SK-N-SH (cell line): ENCODE measurements around the gene CACFD1. TPM values are rescaled to one million over a fixed set of nuclear protein-coding genes. Genes with fewer than 3 reads are reported as not detected.

Source experiments
- CTCF ChIA-PET: fragments of 300-600, 350-600 bp; formaldehyde crosslinking; extraction: SDS; loops from one replicate; lab custom pipeline; 2021; lab: Yijun Ruan, JAX
- POLR2A ChIA-PET: fragments of 350-600 bp; sonication (Branson Sonifier 250); formaldehyde crosslinking; extraction: SDS; loops from one replicate; lab custom pipeline; 2020; ENCODE audit warnings: antibody characterized with exemption, inconsistent platforms; lab: Yijun Ruan, JAX
- DNase-seq: peaks from one replicate; pipeline ENCODE4 v3.0.0; 2012
- H2AFZ ChIP-seq: fragments of 200-600 bp; sonication (generic); 2 replicates; pipeline ENCODE4 v1.8.1; 2016; ENCODE audit warnings: antibody characterized with exemption, mild to moderate bottlenecking, low read depth
- H3F3A ChIP-seq: fragments of 200-600 bp; sonication (generic); replicated peaks from 2 replicates; pipeline ENCODE3; 2016; ENCODE audit warnings: antibody characterized with exemption, mild to moderate bottlenecking; ENCODE audit not compliant: insufficient read depth
- H3K27ac ChIP-seq, 2 experiments: fragments of 200-500 bp in 1 of 2; fragments of 200-600 bp in 1 of 2; sonication (Bioruptor generic) in 1 of 2; sonication (generic), shearing (Covaris generic) in 1 of 2; 2 replicates each; pipeline versions ENCODE4 v1.5.1 to v1.6.1; 2014 to 2016; ENCODE audit warnings: low read depth in 2 of 2, inconsistent platforms in 1 of 2, low read length in 1 of 2, mild to moderate bottlenecking in 1 of 2, mixed read lengths in 1 of 2
- H3K27me3 ChIP-seq: fragments of 200-600 bp; sonication (generic), shearing (Covaris generic); 2 replicates; pipeline ENCODE4 v1.6.1; 2016; ENCODE audit warnings: mixed run types; ENCODE audit not compliant: insufficient read depth
- H3K36me3 ChIP-seq, 2 experiments: fragments of 200-500 bp in 1 of 2; fragments of 200-600 bp in 1 of 2; sonication (Bioruptor generic) in 1 of 2; sonication (generic) in 1 of 2; replicated peaks in 1 of 2; 2 replicates each; pipeline versions ENCODE3 to v1.5.1; 2014 to 2016; ENCODE audit warnings: low read length in 1 of 2, mild to moderate bottlenecking in 1 of 2; ENCODE audit not compliant: insufficient read depth in 2 of 2, control insufficient read depth in 1 of 2
- H3K4me1 ChIP-seq, 2 experiments: fragments of 200-500 bp in 1 of 2; fragments of 200-600 bp in 1 of 2; sonication (Bioruptor generic) in 1 of 2; sonication (generic), shearing (Covaris generic) in 1 of 2; 2 replicates each; pipeline versions ENCODE4 v1.5.1 to v1.6.1; 2014 to 2016; ENCODE audit warnings: low read depth in 1 of 2, low read length in 1 of 2, mixed run types in 1 of 2; ENCODE audit not compliant: insufficient read depth in 2 of 2, control insufficient read depth in 1 of 2
- H3K4me2 ChIP-seq: fragments of 200-600 bp; sonication (generic), shearing (Covaris generic); 2 replicates; pipeline ENCODE4 v1.6.1; 2017; ENCODE audit warnings: mixed run types
- H3K4me3 ChIP-seq, 2 experiments: fragments of 200-500 bp in 1 of 2; fragments of 200-600 bp in 1 of 2; sonication (Bioruptor generic) in 1 of 2; sonication (generic), shearing (Covaris generic) in 1 of 2; 2 replicates each; pipeline versions ENCODE4 v1.5.1 to v1.8.1; 2014 to 2016; ENCODE audit warnings: low read depth in 2 of 2, inconsistent platforms in 1 of 2, low read length in 1 of 2, mild to moderate bottlenecking in 1 of 2, mixed read lengths in 1 of 2, moderate library complexity in 1 of 2
- H3K79me2 ChIP-seq: fragments of 200-600 bp; sonication (generic); 2 replicates; pipeline ENCODE4 v1.8.1; 2017; ENCODE audit warnings: mild to moderate bottlenecking; ENCODE audit not compliant: insufficient read depth
- H3K9ac ChIP-seq: fragments of 200-600 bp; sonication (generic); 2 replicates; pipeline ENCODE4 v1.6.1; 2017; ENCODE audit warnings: mixed run types
- H3K9me2 ChIP-seq: fragments of 200-600 bp; sonication (generic); 2 replicates; pipeline ENCODE4 v1.6.1; 2017; ENCODE audit warnings: mixed run types
- H3K9me3 ChIP-seq: fragments of 200-600 bp; sonication (generic); 2 replicates; pipeline ENCODE4 v1.6.1; 2017; ENCODE audit warnings: mixed run types, mild to moderate bottlenecking, moderate library complexity
- H4K20me1 ChIP-seq: fragments of 200-600 bp; sonication (generic); 2 replicates; pipeline ENCODE4 v1.6.1; 2017; ENCODE audit warnings: mild to moderate bottlenecking, mixed run types; ENCODE audit not compliant: insufficient read depth
- ELF1 ChIP-seq: IDR thresholded peaks from 2 replicates; pipeline ENCODE4 v1.4.0; 2012
- EZH2phosphoT487 ChIP-seq: fragments of 200-600 bp; sonication (generic); IDR thresholded peaks from 2 replicates; pipeline ENCODE4 v1.6.1; 2017; ENCODE audit warnings: low read depth, mixed run types, mild to moderate bottlenecking, antibody characterized with exemption, moderate library complexity, borderline replicate concordance
- GABPA ChIP-seq: IDR thresholded peaks from 2 replicates; pipeline ENCODE4 v1.4.0; 2012; ENCODE audit warnings: low read depth, mild to moderate bottlenecking
- GATA2 ChIP-seq: sonication (generic); formaldehyde crosslinking; IDR thresholded peaks from 2 replicates; pipeline ENCODE4 v1.5.0; 2020; ENCODE audit warnings: mild to moderate bottlenecking, missing genetic modification reagents
- IRF3 ChIP-seq: fragments of 150-350 bp; IDR thresholded peaks from 2 replicates; pipeline ENCODE4 v1.6.1; 2016; ENCODE audit warnings: mild to moderate bottlenecking, low read depth, low read length
- MAX ChIP-seq: IDR thresholded peaks from 2 replicates; pipeline ENCODE4 v1.4.0; 2012; ENCODE audit warnings: low read depth
- MEF2A ChIP-seq: IDR thresholded peaks from 2 replicates; pipeline ENCODE4 v1.4.0; 2012; ENCODE audit warnings: low read depth, borderline replicate concordance
- MXI1 ChIP-seq: IDR thresholded peaks from 2 replicates; pipeline ENCODE4 v1.6.1; 2012; ENCODE audit warnings: mild to moderate bottlenecking, low read depth, low read length, improper control_type of control experiment
- NFIC ChIP-seq: IDR thresholded peaks from 2 replicates; pipeline ENCODE4 v1.4.0; 2012; ENCODE audit warnings: borderline replicate concordance
- NRF1 ChIP-seq: IDR thresholded peaks from 2 replicates; pipeline ENCODE4 v1.6.1; 2012; ENCODE audit warnings: low read depth, mild to moderate bottlenecking, low read length
- POLR2AphosphoS5 ChIP-seq: IDR thresholded peaks from 2 replicates; pipeline ENCODE4 v1.6.1; 2012; ENCODE audit warnings: low read depth, low read length
- REST ChIP-seq: IDR thresholded peaks from 2 replicates; pipeline ENCODE4 v1.6.1; 2012; ENCODE audit warnings: mild to moderate bottlenecking, low read depth, low read length, moderate library complexity
- RFX5 ChIP-seq: IDR thresholded peaks from 2 replicates; pipeline ENCODE4 v1.6.1; 2012; ENCODE audit warnings: mild to moderate bottlenecking, improper control_type of control experiment, low read length
- RXRA ChIP-seq: IDR thresholded peaks from 2 replicates; pipeline ENCODE4 v1.4.0; 2012; ENCODE audit warnings: low read depth, mild to moderate bottlenecking, borderline replicate concordance
- TAF1 ChIP-seq: IDR thresholded peaks from 2 replicates; pipeline ENCODE4 v1.6.1; 2012; ENCODE audit warnings: low read depth, mild to moderate bottlenecking, low read length, moderate library complexity, borderline replicate concordance
- TCF12 ChIP-seq: IDR thresholded peaks from 2 replicates; pipeline ENCODE4 v1.4.0; 2012
- TEAD4 ChIP-seq: IDR thresholded peaks from 2 replicates; pipeline ENCODE4 v1.4.0; 2012; ENCODE audit warnings: mild to moderate bottlenecking, borderline replicate concordance; ENCODE audit not compliant: insufficient read depth
- ZBTB33 ChIP-seq: IDR thresholded peaks from 2 replicates; pipeline ENCODE4 v1.4.0; 2012; ENCODE audit warnings: low read depth, borderline replicate concordance
- whole genome bisulfite sequencing: methylation state at CpG from one replicate; pipeline ENCODE4 v1.1.6; 2017; ENCODE audit warnings: low lambda C conversion rate; 5-methylcytosine and 5-hydroxymethylcytosine counted together
- polyA plus RNA-seq, 3 experiments: library from polyadenylated mRNA; depleted of rRNA; stranded (reverse); fragments of >200 nt; gene quantifications; 2 replicates each; pipeline ENCODE4 v1.2.3, GENCODE V29; 2012

Gene CACFD1
- polyA plus RNA-seq, 1 of the 3 experiments (the other 2 are of a cell fraction) = 16.8 TPM

GRCh38 chr9:133477992-133478850 lies 18.4 kb downstream of the CACFD1 start (continued):
- no peak for TF ChIP-seq IRF3
- TF ChIP-seq EZH2phosphoT487 = no peak
- TF ChIP-seq TEAD4 = no peak
- TF ChIP-seq RXRA = no peak
- TF ChIP-seq TCF12 = no peak

GRCh38 chr9:133478851-133479711 lies 19.3 kb downstream of the CACFD1 start, which contains the start of gene SLC2A6:
TSS of gene SLC2A6 (minus strand) at chr9:133479099. CDS start at chr9:133479059, 40 bp downstream.
- H3K4me2 ChIP-seq = peak within 1 kb of the TSS; percentile 98
- peaks cover 0 to 28% of the 10 kb centered on the region in 2 experiments; a peak in 1 of 4 replicates for H3K4me1 ChIP-seq
- peaks cover 0 to 16% of the 10 kb centered on the region in 2 experiments for H3K36me3 ChIP-seq
- peak within 1 kb of the TSS; percentile 94 for H2AFZ ChIP-seq
- ChIA-PET CTCF (interaction anchor here (0.8 to 1.5 kb wide), 10 partner anchors 10 to 264 kb away, joined by 3 to 4 read pairs (median 3); partner anchors contain the start of genes SURF1 and SURF2), POLR2A (interaction anchor here (0.6 to 2.3 kb wide), 11 partner anchors 10 to 89 kb away, joined by 3 to 15 read pairs (median 3); partner anchors contain the start of gene CACFD1)
- no peaks in the 10 kb centered on the region for H3K9me3 ChIP-seq
- peak within 1 kb of the TSS; percentile 66 to 84 for H3K4me3 ChIP-seq
- WGBS = 5% methylated on average over 60 of the region's 84 CpGs
- peaks cover 12% of the 10 kb centered on the region; the same call in 1 of the 2 replicates for H3K79me2 ChIP-seq
- no peaks in the 10 kb centered on the region for H3K27me3 ChIP-seq
- H3F3A ChIP-seq = no peaks in the 10 kb centered on the region
- peak; percentile 98 for DNase-seq
- H4K20me1 ChIP-seq = no peaks in the 10 kb centered on the region
- no peaks in the 10 kb centered on the region for H3K9me2 ChIP-seq
- TF ChIP-seq RFX5 (peak; percentile 58; the same call in 1 of the 2 replicates), ELF1 (no peak), REST (no peak), NRF1 (no peak), GATA2 (CRISPR knock-in tag) (no peak), POLR2AphosphoS5 (peak; percentile 66; the same call in 1 of the 2 replicates), GABPA (no peak), MAX (peak; percentile 87), TAF1 (0 out of 2 replicates have a peak, but pooled peaks have one; percentile 33), IRF3 (no peak), ZBTB33 (no peak), MEF2A (no peak), NFIC (no peak), MXI1 (peak; percentile 91)
- H3K9ac ChIP-seq = peak within 1 kb of the TSS; percentile 82
- peak within 1 kb of the TSS in 1 of 2 experiments; percentile 79; a peak in 2 of 4 replicates for H3K27ac ChIP-seq
